HG02938 (cell line): ENCODE data around the gene B4GALT1.

Experiments
- ATAC-seq: cut with Tn5 transposase; IDR thresholded peaks from one replicate; pipeline ENCODE4 v1.9.1; 2021; ENCODE audit warnings: mild to moderate bottlenecking, moderate library complexity; ENCODE audit not compliant: unreplicated experiment

B4GALT1 gene

DNA sequence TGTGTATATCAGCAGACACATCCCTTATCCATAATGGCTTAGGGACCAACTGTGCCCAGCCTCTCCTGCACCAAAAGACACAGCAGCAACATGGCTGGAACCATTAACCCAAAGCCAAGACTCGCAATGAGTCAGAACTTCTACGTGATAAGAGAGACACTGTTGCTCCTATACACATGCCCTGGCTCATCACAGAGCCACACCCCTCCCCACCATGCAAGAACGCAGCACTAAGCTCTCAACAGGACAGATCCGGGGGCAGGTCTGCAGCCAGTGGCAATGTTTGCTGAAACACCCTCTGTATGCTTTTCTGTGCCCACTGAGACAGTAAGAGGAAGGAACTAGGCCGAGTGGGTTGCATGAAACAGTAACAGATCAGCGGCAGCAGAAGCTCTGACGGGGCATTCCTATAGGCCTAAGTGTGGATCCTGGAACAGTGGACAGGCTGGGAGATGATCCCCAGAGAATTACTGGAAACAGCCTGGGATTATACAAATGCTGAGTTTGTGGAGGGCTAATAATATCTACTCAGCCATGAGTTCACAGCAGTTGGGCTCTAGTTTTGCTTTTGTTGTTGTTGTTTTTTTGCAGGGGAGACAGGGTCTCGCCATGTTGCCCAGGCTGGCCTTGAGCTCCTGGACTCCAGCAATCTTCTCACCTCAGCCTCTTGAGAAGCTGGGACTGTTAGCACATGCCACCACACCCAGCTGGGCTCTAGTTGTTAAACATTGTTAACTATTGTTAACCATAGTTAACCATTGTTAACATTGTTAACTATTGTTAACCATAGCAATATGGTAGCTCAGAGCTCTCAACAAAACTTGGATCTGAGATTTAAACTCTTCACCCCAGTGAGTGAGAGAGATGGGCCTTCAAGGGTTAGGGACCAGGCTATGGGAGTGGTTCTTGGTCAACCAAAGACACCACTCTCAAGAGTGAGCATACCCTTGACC lies 41.0 kb downstream of the B4GALT1 start:
- ATAC-seq = no peak

DNA sequence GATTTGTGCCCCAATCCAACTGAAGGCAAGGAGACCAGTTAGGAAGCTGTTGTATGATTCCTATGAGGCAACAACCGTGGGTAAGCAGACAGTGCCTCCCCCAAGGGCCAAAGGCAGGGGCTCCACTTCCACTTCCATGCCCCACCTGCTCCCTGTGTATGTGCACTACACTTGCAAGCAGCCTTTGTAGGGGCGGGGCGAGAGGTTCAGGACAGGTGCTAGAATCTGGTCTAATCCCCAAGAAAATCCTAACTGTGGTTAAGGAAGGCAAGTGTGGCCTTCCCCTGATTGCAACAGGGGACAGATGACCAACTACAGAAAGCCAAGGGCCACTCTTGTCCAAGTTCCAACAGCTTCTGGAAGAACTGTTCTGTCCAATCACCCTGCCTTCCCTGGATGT lies 41.7 kb downstream of the B4GALT1 start:
- ATAC-seq = no peak

GRCh38 chr9:33124751-33125381 lies 42.3 kb downstream of the B4GALT1 start:
- ATAC-seq = peak; percentile 44

GRCh38 chr9:33124046-33124445 lies 43.1 kb downstream of the B4GALT1 start:
- no peak for ATAC-seq

- ATAC-seq = no peak
These were observed 43.6 kb downstream of the B4GALT1 start for GRCh38 chr9:33123407-33124031.

- no peak for ATAC-seq
These were observed 46.5 kb downstream of the B4GALT1 start for GRCh38 chr9:33120620-33121019.

GRCh38 chr9:33117796-33118195 lies 49.3 kb downstream of the B4GALT1 start:
- ATAC-seq = no peak

DNA sequence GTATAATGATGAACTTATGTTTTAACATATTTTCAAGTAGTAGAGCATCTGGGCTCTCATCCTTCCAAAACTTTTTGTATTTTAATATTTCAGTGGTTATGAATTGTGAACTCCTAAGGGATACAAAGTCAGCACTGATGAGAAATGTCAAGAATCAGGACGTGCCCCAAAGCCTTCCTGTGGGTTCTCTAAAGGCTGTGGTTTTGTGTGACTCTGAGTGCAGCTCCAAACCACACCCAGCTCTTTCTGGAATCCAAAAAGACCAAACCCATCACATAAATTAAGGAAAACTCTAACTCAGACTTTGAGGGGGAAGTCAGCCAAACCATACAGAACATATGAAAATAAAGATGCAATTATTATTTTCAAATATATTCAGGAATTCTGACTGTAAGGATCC lies 49.8 kb downstream of the B4GALT1 start:
- ATAC-seq = no peak

DNA sequence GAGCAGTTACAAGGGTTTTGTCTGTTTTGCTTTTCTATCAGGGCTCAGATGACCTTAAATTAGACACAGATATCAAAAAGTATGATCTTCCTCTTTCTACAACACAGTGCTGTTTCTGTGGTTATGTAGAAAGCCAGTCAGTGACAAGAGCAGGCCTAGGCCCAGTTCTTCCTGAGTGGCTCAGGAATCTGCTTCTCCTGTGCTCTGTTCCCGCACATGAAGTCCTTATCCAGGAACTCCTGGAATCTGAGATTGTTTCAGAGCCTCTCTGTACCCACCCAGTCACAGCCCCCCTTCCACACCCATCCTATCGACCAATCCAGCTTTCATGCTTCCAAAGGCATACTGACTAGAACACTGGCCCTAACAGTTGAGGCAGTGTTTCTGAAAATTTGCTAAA lies 50.3 kb downstream of the B4GALT1 start:
- ATAC-seq = no peak

DNA sequence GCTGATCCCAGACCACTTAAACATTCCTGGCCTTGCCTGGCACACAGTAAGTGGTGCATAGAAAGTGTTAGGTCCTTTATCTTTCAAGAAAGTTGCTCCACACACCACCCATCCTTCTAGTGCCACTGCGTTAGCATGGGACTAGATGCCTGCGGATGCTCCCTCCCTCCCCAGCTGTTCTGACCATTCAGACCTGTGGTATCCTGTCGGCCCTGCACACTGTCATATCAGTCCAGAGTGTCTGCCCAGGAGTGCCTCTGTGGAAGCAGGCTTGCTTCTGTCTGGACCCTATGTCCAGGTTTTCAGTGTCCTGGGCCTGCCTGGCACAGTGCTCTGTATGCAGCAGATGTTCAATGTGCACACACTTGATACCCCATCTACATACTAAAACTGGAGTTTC lies 52.4 kb downstream of the B4GALT1 start:
- no peak for ATAC-seq

DNA sequence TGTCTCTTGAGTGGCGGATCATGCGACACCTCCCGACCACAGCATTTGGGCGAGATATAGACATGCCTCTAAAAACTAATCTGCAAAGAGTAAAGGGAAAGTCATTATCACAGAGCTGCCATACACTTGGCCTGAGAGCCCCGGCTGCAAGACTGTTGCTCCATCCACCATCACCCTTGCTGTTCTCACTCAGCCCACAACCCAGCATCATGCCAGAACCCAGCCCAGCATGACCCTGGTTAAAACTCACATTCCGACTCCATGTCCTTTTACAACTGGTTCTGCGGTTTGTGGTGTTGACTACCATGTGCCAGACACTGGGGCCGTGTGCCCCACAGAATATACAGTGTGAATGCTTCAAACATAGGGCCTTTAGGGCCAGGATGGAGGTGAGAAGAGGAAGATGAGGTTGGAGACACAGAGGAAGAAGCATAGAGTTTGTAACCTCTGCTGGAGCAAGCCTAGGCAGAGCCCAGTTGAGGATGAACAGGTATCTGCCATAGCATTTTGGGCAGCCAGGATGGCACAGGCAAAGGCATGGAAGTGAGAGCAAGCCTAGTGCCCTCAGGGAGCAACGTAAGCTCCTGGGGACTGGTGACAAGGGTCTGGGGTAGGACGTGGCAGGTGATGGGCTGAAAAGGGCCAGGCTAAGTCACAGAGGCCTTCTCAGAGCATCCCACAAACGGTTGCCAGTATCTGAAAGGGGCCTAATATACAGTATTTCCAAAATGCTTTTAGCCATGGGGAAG lies 53.2 kb downstream of the B4GALT1 start:
- ATAC-seq = no peak

DNA sequence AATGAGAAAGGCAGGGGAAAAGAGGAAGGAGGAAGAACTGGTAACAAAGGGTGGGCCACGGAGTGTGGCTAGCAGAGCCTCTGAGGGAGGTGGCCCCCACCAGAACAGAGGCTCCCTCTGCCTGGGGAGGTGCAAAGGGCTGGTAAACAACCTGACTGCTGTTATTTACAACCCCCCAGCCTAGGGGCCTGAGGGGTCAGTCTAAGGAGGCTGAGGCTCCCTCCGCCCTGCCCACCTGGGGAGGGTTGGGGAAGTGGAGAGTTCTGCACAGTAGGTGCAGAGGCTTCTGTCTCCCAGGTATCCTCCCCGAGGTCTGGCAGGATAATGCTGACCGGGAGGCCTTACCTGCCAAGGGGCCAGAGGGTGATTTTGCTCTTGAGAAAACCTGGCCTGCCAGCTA lies 55.0 kb downstream of the B4GALT1 start:
- ATAC-seq = no peak

DNA sequence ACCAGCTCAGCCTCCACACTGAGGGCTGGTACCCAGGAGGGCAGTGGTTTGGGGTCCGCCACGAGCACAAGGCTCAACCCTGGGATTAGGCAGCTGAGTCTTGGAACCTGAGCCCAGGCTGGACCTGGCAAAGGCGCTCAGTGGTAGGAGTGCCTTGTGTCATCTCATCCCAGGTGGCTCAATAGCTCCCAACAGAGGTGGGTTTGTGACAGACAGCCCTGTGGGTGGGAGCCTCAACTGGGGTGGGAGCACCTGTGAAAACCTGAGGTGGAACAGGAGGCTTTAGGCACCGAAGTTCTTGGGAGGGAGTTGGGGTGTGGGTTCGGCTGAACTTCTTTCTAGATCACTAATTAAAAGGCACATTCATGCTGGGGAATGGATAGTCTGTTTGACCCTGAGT lies 55.5 kb downstream of the B4GALT1 start:
- ATAC-seq = no peak

DNA sequence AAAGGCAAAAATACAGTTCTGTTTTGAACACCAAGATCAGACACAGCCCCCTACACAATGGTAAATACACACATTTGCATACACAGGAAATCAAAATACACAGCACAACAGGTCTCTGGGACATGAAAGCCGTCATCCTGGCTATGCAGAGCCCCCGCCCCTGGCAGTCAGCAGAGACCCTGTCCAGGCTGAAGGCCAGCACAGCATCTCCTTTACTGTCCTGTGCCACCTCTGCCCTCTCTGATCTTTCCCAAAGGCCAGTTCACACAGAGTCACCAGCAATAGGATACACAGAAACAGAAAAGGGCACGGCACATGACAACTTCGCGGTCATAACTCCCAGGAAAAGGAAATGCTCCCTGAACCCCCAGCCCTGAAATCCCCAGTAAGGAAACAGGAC lies 56.5 kb downstream of the B4GALT1 start:
- no peak for ATAC-seq

DNA sequence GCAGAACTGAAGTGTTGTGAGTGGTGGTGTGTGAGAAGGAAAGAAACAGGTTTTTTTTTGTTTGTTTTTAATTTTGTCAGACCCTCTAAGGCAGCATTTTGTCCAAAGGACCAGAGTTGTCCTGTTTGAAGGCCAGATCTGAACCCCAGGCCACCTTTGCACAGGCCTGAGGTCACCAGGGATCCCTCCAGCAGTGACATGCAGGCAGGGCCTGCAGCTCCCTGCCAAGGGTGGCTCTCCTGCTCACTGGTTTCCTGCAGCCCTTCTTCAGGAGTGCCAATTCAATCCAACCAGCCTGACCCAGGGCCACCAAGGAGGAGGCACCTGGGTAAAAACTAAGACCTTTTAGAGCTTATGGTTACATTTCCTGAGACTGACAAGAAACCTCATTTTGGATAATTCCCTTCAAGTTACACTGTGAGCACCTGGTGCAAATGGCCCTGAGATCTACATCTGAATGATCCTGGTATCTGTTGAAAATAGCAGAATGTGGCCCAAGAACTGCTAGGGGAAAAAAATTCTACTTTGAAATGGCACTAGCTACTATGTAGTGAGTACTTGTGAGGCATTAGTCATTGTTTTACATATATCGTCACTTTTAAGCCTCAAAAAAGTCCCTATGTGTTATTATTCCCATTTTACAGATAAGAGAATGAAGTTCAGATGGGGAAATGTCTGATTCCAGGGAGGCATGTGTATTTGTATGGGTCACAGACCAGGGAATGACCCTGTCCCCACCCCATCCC lies 57.1 kb downstream of the B4GALT1 start:
- ATAC-seq = no peak

GRCh38 chr9:33109097-33109496 lies 58.0 kb downstream of the B4GALT1 start:
- no peak for ATAC-seq

- ATAC-seq = no peak
These were observed 58.7 kb downstream of the B4GALT1 start for GRCh38 chr9:33108472-33108871.

DNA sequence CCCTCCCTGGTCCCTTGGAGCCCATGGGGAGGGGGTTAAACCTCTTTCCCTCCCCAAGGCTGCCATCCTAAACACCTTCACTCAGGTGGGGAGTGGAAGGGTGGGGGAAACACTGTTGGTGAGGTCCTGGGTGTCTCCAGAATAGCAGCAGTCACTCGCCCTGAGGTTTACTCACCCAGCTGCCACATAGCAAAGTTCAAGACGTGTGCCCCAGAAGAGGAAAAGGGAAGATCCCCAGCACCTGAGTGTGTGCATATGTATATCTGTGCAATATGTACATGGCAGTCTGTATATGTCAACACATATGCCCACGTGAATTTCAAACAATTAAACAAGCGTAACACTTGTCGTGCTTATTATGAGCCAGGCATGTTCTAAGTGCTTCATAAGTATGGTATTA lies 59.4 kb downstream of the B4GALT1 start:
- ATAC-seq = no peak

GRCh38 chr9:33106827-33107621 lies 60.1 kb downstream of the B4GALT1 start:
- ATAC-seq = no peak

GRCh38 chr9:33106372-33106771 lies 60.8 kb downstream of the B4GALT1 start:
- ATAC-seq = no peak
